Dermis microvascular lymphatic vessel endothelial cell (primary cell): ENCODE results near the gene ACTR1B. TPM values are rescaled to one million over a fixed set of nuclear protein-coding genes. Genes with fewer than 3 reads are reported as not detected.
"Not testable (repeated sequence)": the region's sequence is repeated elsewhere in the genome, so short reads cannot be mapped to it uniquely, and the experiment has no call there.

ENCODE experiments used
- DNase-seq, 2 donors: peaks; one replicate each; pipeline versions ENCODE4 v3.0.0 to v3.0.0-alpha.2; 2010; ENCODE audit warnings: low read depth in 2 of 2
- total RNA-seq: library from RNA; depleted of rRNA; stranded (reverse); fragments of >200 nt; gene quantifications from 2 replicates; pipeline ENCODE4 v1.2.1, GENCODE V29; 2014

The ACTR1B gene
- total RNA-seq, 1 donor from 2014 or later: 62.0 TPM

DNA sequence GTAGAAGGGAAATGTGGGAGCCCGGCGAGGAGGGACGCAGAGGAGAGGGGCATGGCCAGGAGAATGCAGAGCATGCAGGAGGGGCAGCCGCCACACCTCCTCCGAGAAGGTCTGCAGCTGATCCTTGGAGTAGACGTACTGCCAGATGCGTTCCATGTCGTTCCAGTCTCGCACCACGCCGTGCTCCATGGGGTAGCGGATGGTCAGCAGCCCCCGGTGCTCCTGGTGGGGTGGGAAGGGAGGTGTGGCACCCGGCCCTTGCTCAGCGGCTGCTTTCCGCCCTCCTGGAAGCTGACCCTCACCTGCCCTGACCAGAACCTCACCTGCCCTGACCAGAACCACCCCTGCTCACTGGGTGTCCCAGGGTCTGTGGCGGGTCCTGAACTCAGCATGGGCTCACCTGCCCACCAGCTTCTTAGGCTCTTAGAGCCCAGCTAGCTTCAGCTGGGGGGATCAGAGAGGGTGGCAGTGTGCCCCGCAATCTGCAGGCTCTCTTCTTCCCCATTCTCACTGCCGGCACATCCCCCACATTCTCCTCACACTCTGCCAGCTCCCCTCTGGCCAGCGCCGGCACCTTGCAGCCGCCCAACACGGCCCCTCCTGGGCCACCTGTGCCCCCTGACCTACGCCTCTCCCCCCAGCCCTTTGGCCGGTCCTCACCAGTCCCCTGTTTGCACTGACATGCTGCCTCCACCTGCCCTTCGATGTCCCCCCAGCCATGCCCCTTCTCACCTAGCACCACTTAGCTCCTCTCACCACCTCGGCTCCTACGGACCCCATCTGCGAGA lies 4.4 kb downstream of the ACTR1B start:
- no peak for DNase-seq

GRCh38 chr2:97658691-97659157 lies 5.1 kb downstream of the ACTR1B start:
- DNase-seq: no peak

- no peak for DNase-seq
Observed at GRCh38 chr2:97657986-97658690, 5.7 kb downstream of the ACTR1B start.

GRCh38 chr2:97656905-97657587 lies 6.8 kb downstream of the ACTR1B start:
- DNase-seq: no peak

GRCh38 chr2:97656129-97656755 lies 7.6 kb downstream of the ACTR1B start:
- no peak for DNase-seq

DNA sequence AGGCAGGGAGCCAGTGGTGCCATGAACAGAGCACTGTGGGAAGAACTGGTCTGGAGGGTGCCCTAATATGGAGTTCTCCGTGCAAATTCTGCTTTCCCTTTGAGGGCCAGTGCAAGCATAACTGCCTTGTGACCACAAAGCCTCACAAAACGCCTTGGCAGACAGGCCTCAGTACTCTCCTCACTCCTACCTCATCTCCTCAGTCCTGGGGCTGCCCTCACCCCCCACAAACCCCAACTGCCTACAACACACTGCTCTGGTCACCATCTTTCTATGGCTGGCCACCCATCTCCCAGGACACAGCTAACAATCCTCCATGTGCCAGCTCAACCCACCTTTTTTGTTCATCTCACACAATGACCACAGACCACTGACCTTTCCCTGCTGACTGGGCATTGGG lies 9.1 kb downstream of the ACTR1B start:
- DNase-seq: no peak

DNA sequence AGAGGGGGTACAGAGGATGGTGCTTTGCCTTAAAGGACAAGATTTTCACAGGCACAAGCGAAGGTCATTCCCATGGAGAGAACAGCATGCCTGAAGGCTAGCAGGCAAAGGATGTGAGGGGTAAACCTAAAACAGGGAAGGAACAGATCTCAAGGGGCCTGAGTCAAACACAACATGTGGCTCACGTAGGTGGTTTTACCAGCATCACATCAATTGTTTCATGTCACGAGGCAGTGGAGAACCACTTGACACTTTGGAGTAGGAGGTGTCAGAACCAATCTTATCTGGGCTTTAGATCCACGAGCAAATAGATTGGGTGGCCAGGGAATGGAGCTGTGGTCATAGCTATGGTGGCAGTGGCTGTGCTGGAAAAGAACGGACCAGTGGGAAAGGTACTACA lies 9.5 kb downstream of the ACTR1B start:
- DNase-seq: no peak

GRCh38 chr2:97653874-97654273 lies 10.0 kb downstream of the ACTR1B start:
- DNase-seq: no peak

DNA sequence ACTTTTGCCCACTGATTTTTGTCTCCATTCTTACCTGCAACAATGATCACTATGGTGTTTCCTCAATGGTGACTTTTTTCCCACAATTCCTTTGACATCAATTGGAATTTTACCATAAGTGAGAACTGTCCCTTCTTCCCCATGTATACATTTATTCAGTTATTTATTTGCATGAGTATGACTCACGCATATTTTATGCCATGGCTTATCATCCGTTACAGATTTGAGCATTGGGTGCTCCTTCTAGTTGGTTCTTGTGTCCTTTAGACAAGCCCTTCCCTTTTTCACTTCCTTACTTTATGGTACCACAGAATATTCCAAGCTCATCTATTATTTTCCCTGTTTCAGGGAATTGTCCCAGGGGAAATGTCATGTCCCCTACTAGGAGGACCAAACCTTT lies 10.4 kb downstream of the ACTR1B start:
- DNase-seq: no peak

GRCh38 chr2:97651114-97651513 lies 12.7 kb downstream of the ACTR1B start:
- DNase-seq: no peak

- no peak for DNase-seq
Observed at GRCh38 chr2:97646977-97647376, 16.9 kb downstream of the ACTR1B start.

DNA sequence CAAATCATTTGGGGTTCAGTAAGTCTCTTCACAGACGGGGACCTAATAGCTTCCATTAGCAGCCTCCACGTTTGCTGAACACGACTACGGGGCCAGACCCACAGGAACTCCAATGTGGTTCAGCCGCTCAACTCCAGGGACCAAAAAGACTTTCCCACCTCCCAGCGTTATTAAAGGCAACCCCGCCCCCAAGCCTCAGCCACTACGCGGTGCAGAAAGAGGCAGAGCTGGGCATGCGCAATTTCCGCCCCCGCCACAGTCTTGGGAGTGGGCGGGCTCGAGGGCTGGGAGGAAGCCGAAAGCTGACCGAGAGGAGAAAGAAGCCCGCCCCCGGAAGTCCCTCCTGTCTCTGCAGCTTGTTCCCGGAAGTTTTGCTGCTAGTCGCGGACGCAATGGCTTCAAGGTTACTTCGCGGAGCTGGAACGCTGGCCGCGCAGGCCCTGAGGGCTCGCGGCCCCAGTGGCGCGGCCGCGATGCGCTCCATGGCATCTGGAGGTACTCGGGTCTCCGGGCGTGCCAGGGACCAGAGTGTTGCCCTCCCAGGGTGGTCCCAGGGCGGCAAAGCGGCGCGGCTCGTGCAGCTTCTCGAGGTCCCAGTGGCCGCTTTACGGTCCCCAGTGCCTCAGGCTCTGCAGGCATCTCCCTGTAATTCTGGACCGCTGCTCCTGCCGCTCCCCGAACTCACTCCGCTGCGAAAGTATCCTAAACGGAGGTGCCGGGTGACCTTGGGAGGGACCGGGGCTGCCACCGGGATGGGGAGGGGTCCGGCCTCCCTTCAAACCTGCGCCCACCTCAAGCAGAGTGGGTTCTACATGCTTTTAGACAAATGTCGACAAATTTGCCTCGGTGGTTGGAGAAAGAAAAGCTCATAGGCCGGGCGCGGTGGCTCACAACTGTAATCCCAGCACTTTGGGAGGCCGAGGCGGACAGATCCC lies 17.9 kb downstream of the ACTR1B start, which contains the start of gene COX5B:
Gene COX5B (plus strand): TSS at position 368 of the 935 bp plus-strand sequence. CDS start 25 bp downstream, at position 393.
- DNase-seq: peak; percentile 90 to 97

DNA sequence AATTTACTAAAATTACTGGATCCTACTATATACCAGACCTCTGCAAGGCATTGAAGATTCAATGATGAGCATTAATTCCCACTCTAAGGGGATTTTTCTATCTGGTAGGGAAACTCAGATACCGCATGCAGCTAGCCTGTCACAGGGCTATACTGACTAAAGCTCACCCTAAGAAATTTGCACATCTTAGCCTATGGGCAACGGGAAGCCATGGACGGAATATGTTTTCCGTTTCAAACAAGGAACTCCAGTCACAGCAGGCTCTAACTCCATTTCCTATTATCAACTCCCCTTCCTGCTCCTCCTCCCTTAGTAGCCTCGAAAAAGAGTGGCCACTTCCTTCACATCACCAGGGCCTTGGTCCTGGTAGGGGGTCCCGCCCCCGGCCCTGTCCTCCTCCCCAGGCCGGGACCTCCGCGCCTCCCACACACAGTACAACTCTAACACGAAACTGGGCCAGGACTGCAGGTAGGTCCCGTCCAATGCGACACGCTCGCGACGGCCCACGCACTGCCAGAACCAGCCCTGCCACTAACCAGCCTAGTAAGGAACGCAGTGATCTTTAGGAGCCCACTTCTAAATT lies 18.6 kb downstream of the ACTR1B start:
- DNase-seq: peak in 1 of 2 donors; percentile 41

DNA sequence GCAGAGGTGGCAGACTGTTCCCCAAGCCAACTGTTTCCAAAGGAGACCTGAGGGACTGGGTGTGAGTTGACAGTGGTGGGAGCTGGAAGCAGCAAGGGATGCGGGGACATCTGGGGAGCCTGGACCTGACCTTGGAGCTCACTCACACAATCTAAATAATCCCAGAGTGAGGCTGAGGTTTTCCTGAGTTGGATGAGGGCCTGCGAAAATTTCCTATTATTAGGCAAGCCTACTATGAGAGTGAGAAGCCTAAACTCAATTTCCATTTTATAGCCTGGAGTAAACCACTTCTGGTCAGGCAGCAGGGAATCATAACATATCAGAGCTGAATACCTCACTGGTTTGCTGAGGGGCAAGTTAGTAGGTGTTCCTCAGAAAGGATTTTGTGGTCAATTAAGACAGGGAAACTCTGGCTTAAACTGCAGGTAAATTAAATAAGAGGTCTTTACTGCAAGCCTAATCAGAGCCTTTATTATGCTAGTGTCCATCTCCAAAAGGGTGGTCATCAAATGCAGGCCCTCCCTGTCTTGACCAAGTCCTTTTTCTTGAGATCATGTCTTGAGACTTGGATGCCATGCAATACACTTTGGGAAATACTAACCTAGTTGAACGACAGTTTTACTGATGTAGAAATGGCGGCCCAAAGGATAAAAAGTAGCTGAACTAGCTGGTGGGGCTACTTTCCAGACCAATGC lies 19.7 kb downstream of the ACTR1B start:
- DNase-seq: no peak

- not testable (repeated sequence) for DNase-seq
Observed at GRCh38 chr2:97626049-97626430, 37.8 kb downstream of the ACTR1B start.

DNA sequence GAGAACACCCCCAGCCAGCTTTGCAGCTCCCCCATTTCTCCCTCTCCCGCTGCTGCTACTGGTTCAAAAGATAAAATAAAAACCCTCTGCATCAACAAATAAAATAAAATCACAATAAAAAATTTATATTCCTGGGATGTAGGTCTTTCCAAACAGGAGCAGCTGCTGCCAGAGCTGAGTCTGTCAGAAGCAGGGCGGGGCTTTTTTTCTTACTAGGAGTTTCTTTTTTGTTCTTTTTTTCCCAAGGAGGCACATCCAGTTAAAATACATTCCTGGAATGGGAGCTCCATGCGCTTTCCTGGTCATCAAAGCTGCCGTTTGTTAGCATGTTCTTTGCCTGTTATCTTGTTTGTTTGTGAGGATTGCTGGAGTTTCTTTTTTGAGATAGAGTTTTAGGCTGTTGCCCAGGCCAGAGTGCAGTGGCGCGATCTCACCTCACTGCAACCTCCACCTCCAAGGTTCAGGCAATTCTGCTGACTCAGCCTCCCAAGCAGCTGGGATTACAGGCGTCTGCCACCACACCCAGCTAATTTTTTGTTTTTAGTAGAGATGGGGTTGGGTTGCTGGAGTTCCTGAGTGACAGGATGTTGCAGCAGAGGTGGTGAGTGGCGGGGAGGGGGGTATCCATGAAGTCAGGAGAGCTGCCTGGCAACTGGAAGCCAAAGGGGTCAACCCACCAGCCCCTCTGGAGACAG lies 38.3 kb downstream of the ACTR1B start:
- not testable (repeated sequence) for DNase-seq

- not testable (repeated sequence) for DNase-seq
Observed at GRCh38 chr2:97622976-97623375, 40.9 kb downstream of the ACTR1B start.

GRCh38 chr2:97620492-97620891 lies 43.4 kb downstream of the ACTR1B start:
- not testable (repeated sequence) for DNase-seq
